MM.1S (cell line): ENCODE data around the gene ING5.

Experiments
- DNase-seq: peaks from one replicate; pipeline ENCODE4 v3.0.0-alpha.2; 2015
- H2AFZ ChIP-seq: fragments of 300-600 bp; sonication (generic); 2 replicates; pipeline ENCODE4 v1.6.0; 2016; ENCODE audit warnings: antibody characterized with exemption, low read length
- H3F3A ChIP-seq: fragments of 300-600 bp; sonication (generic); 2 replicates; pipeline ENCODE4 v1.6.1; 2016; ENCODE audit warnings: mild to moderate bottlenecking, antibody characterized with exemption, low read length, moderate library complexity, mixed read lengths; ENCODE audit not compliant: insufficient read depth
- H3K27ac ChIP-seq: fragments of 300-600 bp; sonication (generic); 2 replicates; pipeline ENCODE4 v1.5.1; 2016; ENCODE audit warnings: mild to moderate bottlenecking, low read length
- H3K27me3 ChIP-seq: fragments of 300-600 bp; sonication (generic); replicated peaks from 2 replicates; pipeline ENCODE4 v1.6.0; 2016; ENCODE audit warnings: low read length; ENCODE audit not compliant: insufficient read depth
- H3K36me3 ChIP-seq: fragments of 300-600 bp; sonication (generic); replicated peaks from 2 replicates; pipeline ENCODE4 v1.6.1; 2016; ENCODE audit warnings: mild to moderate bottlenecking, low read length, mixed read lengths; ENCODE audit not compliant: insufficient read depth
- H3K4me1 ChIP-seq: fragments of 300-600 bp; sonication (generic); 2 replicates; pipeline ENCODE4 v1.6.1; 2016; ENCODE audit warnings: low read length, mixed read lengths
- H3K4me2 ChIP-seq: fragments of 300-600 bp; sonication (generic); 2 replicates; pipeline ENCODE4 v1.6.0; 2016; ENCODE audit warnings: low read depth, low read length
- H3K4me3 ChIP-seq: fragments of 300-600 bp; sonication (generic); 2 replicates; pipeline ENCODE4 v1.5.1; 2016; ENCODE audit warnings: low read length, mixed read lengths
- H3K79me2 ChIP-seq: fragments of 300-600 bp; sonication (generic); 2 replicates; pipeline ENCODE4 v1.6.1; 2016; ENCODE audit warnings: mixed run types, low read length, mixed read lengths
- H3K9ac ChIP-seq: fragments of 300-600 bp; sonication (generic); 2 replicates; pipeline ENCODE4 v1.6.1; 2016; ENCODE audit warnings: low read length, mixed read lengths
- H3K9me2 ChIP-seq: fragments of 300-600 bp; sonication (generic); replicated peaks from 2 replicates; pipeline ENCODE4 v1.6.1; 2016; ENCODE audit warnings: mild to moderate bottlenecking, low read length, mixed read lengths; ENCODE audit not compliant: insufficient read depth
- H3K9me3 ChIP-seq: fragments of 300-600 bp; sonication (generic); replicated peaks from 2 replicates; pipeline ENCODE4 v1.6.1; 2016; ENCODE audit warnings: mild to moderate bottlenecking, low read length, mixed read lengths; ENCODE audit not compliant: insufficient read depth
- H4K20me1 ChIP-seq: fragments of 300-600 bp; sonication (generic); 2 replicates; pipeline ENCODE4 v1.6.1; 2016; ENCODE audit warnings: mild to moderate bottlenecking, low read length, moderate library complexity, mixed read lengths; ENCODE audit not compliant: insufficient read depth
- CTCF ChIP-seq: fragments of 300-600 bp; sonication (generic); IDR thresholded peaks from 2 replicates; pipeline ENCODE4 v1.5.1; 2016; ENCODE audit warnings: antibody characterized with exemption, low read length, mixed read lengths
- EZH2 ChIP-seq: fragments of 300-600 bp; sonication (generic); optimal IDR thresholded peaks from 2 replicates; pipeline ENCODE3; 2017; ENCODE audit warnings: low read depth, mild to moderate bottlenecking, antibody characterized with exemption, low read length, mixed read lengths
- EZH2phosphoT487 ChIP-seq: fragments of 300-600 bp; sonication (generic); IDR thresholded peaks from 2 replicates; pipeline ENCODE4 v1.6.1; 2018; ENCODE audit warnings: antibody characterized with exemption, low read length

Gene ING5

GRCh38 chr2:241745276-241745675 is 43.4 kb downstream of the ING5 start:
- no peak for TF ChIP-seq EZH2
- no peak for TF ChIP-seq EZH2phosphoT487
- no peak for TF ChIP-seq CTCF
- Histone ChIP-seq H3K36me3 (no peaks in the 10 kb centered on the region), H3K4me2 (no peak overlapping the region)

GRCh38 chr2:241746084-241746483 is 44.2 kb downstream of the ING5 start:
- no peak overlapping the region for H3K4me3 ChIP-seq
- no peaks in the 10 kb centered on the region for H3K4me1 ChIP-seq
- TF ChIP-seq CTCF (no peak), EZH2phosphoT487 (no peak), EZH2 (no peak)
- H3K36me3 ChIP-seq: no peaks in the 10 kb centered on the region
- H2AFZ ChIP-seq: no peak overlapping the region
- no peaks in the 10 kb centered on the region for H4K20me1 ChIP-seq
- DNase-seq: no peak
- no peaks in the 10 kb centered on the region for H3K9me2 ChIP-seq
- H3K27me3 ChIP-seq: no peaks in the 10 kb centered on the region
- no peaks in the 10 kb centered on the region for H3K79me2 ChIP-seq
- H3K9ac ChIP-seq: no peak overlapping the region
- H3F3A ChIP-seq: no peaks in the 10 kb centered on the region
- H3K27ac ChIP-seq: no peak overlapping the region
- no peaks in the 10 kb centered on the region for H3K9me3 ChIP-seq
- no peak overlapping the region for H3K4me2 ChIP-seq

More at GRCh38 chr2:241745276-241745675, 43.4 kb downstream of the ING5 start:
- H2AFZ ChIP-seq: no peak overlapping the region
- H3F3A ChIP-seq: no peaks in the 10 kb centered on the region
- no peak overlapping the region for H3K9ac ChIP-seq
- H3K4me1 ChIP-seq: no peaks in the 10 kb centered on the region
- no peaks in the 10 kb centered on the region for H3K9me2 ChIP-seq
- H3K4me3 ChIP-seq: no peak overlapping the region
- H3K27ac ChIP-seq: no peak overlapping the region
- H3K27me3 ChIP-seq: no peaks in the 10 kb centered on the region
- no peaks in the 10 kb centered on the region for H4K20me1 ChIP-seq
- H3K79me2 ChIP-seq: no peaks in the 10 kb centered on the region
- no peaks in the 10 kb centered on the region for H3K9me3 ChIP-seq
- DNase-seq: no peak

GRCh38 chr2:241748468-241749256 is 46.8 kb downstream of the ING5 start:
- H2AFZ ChIP-seq: no peak overlapping the region
- no peaks in the 10 kb centered on the region for H3K36me3 ChIP-seq
- H3K9me2 ChIP-seq: no peaks in the 10 kb centered on the region
- no peaks in the 10 kb centered on the region for H3F3A ChIP-seq
- H4K20me1 ChIP-seq: no peaks in the 10 kb centered on the region
- no peak overlapping the region for H3K27ac ChIP-seq
- no peaks in the 10 kb centered on the region for H3K9me3 ChIP-seq
- no peak overlapping the region for H3K4me2 ChIP-seq
- H3K4me1 ChIP-seq: no peaks in the 10 kb centered on the region
- H3K4me3 ChIP-seq: no peak overlapping the region
- TF ChIP-seq EZH2phosphoT487: no peak
- no peak for TF ChIP-seq CTCF
- TF ChIP-seq EZH2: no peak
- H3K27me3 ChIP-seq: no peaks in the 10 kb centered on the region
- no peak overlapping the region for H3K9ac ChIP-seq
- DNase-seq: no peak
- H3K79me2 ChIP-seq: no peaks in the 10 kb centered on the region
